Dendritic cell treated with granulocyte-macrophage colony-stimulating factor and Interleukin-4, amounts not matched to agents 40 ng/mL and 50 ng/mL, for 4 days (primary cell): ENCODE data around the gene AGTPBP1.

Experiments
- H3K27ac Mint-ChIP-seq: one replicate; pipeline ENCODE4 v1.8.0; 2022; ENCODE audit warnings: mild to moderate bottlenecking, mixed read lengths
- H3K27me3 Mint-ChIP-seq: one replicate; pipeline ENCODE4 v1.8.0; 2022; ENCODE audit warnings: mild to moderate bottlenecking, mixed read lengths
- H3K36me3 Mint-ChIP-seq: one replicate; pipeline ENCODE4 v1.8.0; 2022; ENCODE audit warnings: low read depth, mixed read lengths
- H3K4me1 Mint-ChIP-seq: one replicate; pipeline ENCODE4 v1.8.0; 2022; ENCODE audit warnings: low read depth, mixed read lengths
- H3K4me3 Mint-ChIP-seq: one replicate; pipeline ENCODE4 v1.8.0; 2022; ENCODE audit warnings: mild to moderate bottlenecking, moderate library complexity, mixed read lengths
- H3K9me3 Mint-ChIP-seq: one replicate; pipeline ENCODE4 v1.8.0; 2022; ENCODE audit warnings: mixed read lengths
- intact Hi-C: fragments of 100-400 bp; cut with micrococcal nuclease; formaldehyde crosslinking; loops from one replicate; pipeline ENCODE4 v1.15.0; 2022

AGTPBP1 gene

DNA sequence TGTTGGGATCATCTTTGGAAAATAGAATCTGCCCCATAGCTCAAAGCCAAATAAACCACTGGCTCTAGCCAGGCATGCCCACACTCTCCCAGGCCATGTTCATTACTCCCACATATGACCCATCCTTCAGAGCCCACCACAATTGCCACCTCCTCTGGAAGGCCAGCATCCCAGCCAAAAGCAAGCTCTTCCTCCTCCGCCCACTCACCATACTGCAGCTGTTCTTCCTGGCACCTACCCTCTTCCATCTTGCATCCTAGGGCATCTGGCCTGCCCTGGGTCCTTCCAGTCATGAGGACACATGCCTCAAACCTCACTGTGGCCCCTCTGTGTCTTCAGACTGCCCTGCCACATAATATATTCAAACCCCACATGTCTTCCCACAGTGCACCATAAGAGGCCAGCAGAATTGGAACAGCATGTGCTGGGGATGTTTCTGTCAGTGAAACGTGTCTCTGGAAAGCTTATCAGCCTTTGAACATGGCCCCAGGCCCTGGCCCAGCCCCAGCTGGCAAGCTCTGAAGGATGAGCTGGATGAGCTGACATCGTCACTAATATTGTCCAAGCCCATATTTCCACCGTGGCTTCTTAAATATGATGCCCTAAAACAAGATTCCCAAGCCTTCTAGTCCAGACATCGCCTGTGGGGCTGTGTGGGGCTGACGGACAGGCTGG lies 230.8 kb downstream of the AGTPBP1 start:
- no peak overlapping the region for H3K27ac Mint-ChIP-seq
- H3K27me3 Mint-ChIP-seq = no peaks in the 10 kb centered on the region
- no peak overlapping the region for H3K4me3 Mint-ChIP-seq
- no peaks in the 10 kb centered on the region for H3K36me3 Mint-ChIP-seq
- H3K4me1 Mint-ChIP-seq = no peaks in the 10 kb centered on the region
- intact Hi-C loops = no loop called here
- H3K9me3 Mint-ChIP-seq = no peaks in the 10 kb centered on the region

GRCh38 chr9:85508616-85509015 lies 233.1 kb downstream of the AGTPBP1 start:
- intact Hi-C loops = no loop called here
- H3K9me3 Mint-ChIP-seq = no peaks in the 10 kb centered on the region
- H3K36me3 Mint-ChIP-seq = no peaks in the 10 kb centered on the region
- H3K27me3 Mint-ChIP-seq = no peaks in the 10 kb centered on the region
- no peak overlapping the region for H3K4me3 Mint-ChIP-seq
- no peaks in the 10 kb centered on the region for H3K4me1 Mint-ChIP-seq
- no peak overlapping the region for H3K27ac Mint-ChIP-seq

GRCh38 chr9:85505612-85506011 lies 236.1 kb downstream of the AGTPBP1 start:
- intact Hi-C loops = no loop called here
- Mint-ChIP-seq H3K9me3 (peaks cover 8% of the 10 kb centered on the region), H3K4me3 (no peak overlapping the region), H3K36me3 (no peaks in the 10 kb centered on the region), H3K27me3 (peaks cover 8% of the 10 kb centered on the region), H3K4me1 (no peaks in the 10 kb centered on the region), H3K27ac (no peak overlapping the region)

DNA sequence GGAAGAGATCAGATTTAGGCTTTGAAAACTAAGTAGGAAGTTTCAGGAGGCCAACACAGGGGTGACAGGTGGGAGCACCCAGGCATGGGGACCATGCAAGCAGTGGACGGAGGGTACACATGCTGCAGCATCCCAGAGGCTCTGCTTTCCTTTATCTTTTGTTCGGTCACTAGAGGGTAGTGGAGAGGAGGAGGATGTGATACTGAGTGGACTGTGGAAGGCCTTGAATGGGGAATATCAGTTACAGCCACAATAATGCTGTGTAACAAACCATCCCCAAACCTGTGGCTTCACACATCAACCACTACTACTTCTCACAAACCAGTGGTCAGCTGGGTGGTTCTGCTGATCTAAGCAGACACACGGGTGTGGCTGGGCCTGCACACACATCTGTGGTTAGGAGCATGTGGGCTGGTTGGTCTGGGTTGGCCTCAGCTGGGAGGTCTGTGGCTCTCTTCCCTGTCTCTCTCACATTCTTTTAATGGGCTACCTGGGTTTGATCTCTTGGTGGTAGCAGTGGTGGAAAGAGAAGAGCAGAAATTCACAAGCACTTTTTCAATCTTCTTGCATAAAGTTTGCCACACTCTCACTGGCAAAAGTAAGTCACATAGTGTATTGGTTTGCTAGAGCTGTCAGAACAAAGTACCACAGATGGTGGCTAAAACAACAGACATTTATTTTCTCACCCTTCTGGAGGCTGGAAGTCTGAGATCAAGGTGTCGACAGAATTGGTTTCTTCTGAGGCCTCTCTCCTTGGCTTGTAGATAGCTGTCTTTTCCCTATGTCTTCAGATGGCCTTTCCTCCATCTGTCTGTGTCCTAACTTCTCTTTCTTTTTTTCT lies 238.7 kb downstream of the AGTPBP1 start:
- intact Hi-C loops = no loop called here
- no peaks in the 10 kb centered on the region for H3K4me1 Mint-ChIP-seq
- H3K27ac Mint-ChIP-seq = no peak overlapping the region
- peaks cover 12% of the 10 kb centered on the region for H3K27me3 Mint-ChIP-seq
- H3K9me3 Mint-ChIP-seq = peaks cover 17% of the 10 kb centered on the region
- no peaks in the 10 kb centered on the region for H3K36me3 Mint-ChIP-seq
- no peak overlapping the region for H3K4me3 Mint-ChIP-seq

- H3K27ac Mint-ChIP-seq = no peak overlapping the region
- intact Hi-C loops = no loop called here
- peaks cover 3% of the 10 kb centered on the region for H3K4me1 Mint-ChIP-seq
- no peak overlapping the region for H3K4me3 Mint-ChIP-seq
- peaks cover 12% of the 10 kb centered on the region for H3K27me3 Mint-ChIP-seq
- H3K36me3 Mint-ChIP-seq = no peaks in the 10 kb centered on the region
- peaks cover 21% of the 10 kb centered on the region for H3K9me3 Mint-ChIP-seq
Measured at GRCh38 chr9:85501882-85502281, 239.9 kb downstream of the AGTPBP1 start.

- Mint-ChIP-seq H3K9me3 (peaks cover 25% of the 10 kb centered on the region), H3K27me3 (peaks cover 12% of the 10 kb centered on the region), H3K36me3 (no peaks in the 10 kb centered on the region), H3K27ac (no peak overlapping the region), H3K4me1 (peaks cover 6% of the 10 kb centered on the region), H3K4me3 (no peak overlapping the region)
- intact Hi-C loops = no loop called here
Measured at GRCh38 chr9:85501456-85501855, 240.3 kb downstream of the AGTPBP1 start.
